ENCODE data around the gene STING1. TPM values are rescaled to one million over a fixed set of nuclear protein-coding genes. Genes with fewer than 3 reads are reported as not detected.
"Not testable (repeated sequence)": the region's sequence is repeated elsewhere in the genome, so short reads cannot be mapped to it uniquely, and the experiment has no call there.

Gene STING1
- total and polyA plus RNA-seq, 7 experiments from 2014 or later = 84.6 to 213 (median 130) TPM

DNA sequence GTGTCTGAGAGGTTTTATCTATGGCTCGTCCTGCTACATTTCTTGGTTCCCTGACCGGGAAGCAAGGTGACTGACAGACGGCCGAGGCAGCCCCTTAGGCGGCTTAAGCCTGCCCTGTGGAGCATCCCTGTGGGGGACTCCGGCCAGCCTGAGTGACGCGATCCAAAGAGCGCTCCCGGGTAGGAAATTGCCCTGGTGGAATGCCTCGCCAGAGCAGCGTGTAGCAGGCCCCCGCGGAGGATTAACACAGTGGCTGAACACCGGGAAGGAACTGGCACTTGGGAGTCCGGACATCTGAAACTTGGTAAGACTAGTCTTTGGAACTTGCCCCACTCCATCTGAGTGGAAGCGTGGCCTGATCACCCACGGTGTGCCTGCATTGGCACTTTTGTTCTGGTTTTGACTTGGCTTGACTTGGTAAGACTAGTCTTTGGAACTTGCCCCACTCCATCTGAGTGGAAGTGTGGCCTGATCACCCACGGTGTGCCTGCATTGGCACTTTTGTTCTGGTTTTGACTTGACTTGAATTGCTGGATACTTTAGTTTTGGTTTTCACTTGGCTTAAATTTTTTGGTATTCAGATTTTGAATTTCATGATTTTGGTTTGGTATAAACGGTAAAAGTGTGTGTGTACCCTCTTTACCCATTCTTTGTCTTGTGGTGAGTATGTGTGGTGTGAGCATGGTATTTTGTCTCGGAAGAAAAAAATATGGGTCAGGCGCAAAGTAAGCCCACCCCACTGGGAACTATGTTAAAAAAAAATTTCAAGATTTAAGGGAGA is 43.9 kb upstream of the STING1 start:
- H3K4me3 ChIP-seq (ENCODE audit: low read length); H3K4me1 Mint-ChIP-seq; H3K27ac Mint-ChIP-seq; DNase-seq; H3K4me1 ChIP-seq (ENCODE audit: control insufficient read depth in 2 of 2, insufficient read depth in 2 of 2, low read length in 2 of 2); CTCF ChIA-PET; ATAC-seq; H3K27me3 ChIP-seq (ENCODE audit: control insufficient read depth in 2 of 2, insufficient read depth in 2 of 2, low read length in 2 of 2); H3K36me3 ChIP-seq (ENCODE audit: control insufficient read depth in 2 of 3, insufficient read depth in 3 of 3, low read length in 3 of 3); H3K9me3 ChIP-seq (ENCODE audit: control insufficient read depth in 2 of 3, low read length in 3 of 3); H3K27me3 Mint-ChIP-seq; POLR2A ChIA-PET; intact Hi-C loops (cut with micrococcal nuclease); H3K27ac ChIP-seq (ENCODE audit: low read depth, low read length); H3K36me3 Mint-ChIP-seq; H3K4me3 Mint-ChIP-seq: not testable (repeated sequence)
- H3K9me3 Mint-ChIP-seq = peaks cover 0 to 12% (median 2%) of the 10 kb centered on the region in 11 donors

DNA sequence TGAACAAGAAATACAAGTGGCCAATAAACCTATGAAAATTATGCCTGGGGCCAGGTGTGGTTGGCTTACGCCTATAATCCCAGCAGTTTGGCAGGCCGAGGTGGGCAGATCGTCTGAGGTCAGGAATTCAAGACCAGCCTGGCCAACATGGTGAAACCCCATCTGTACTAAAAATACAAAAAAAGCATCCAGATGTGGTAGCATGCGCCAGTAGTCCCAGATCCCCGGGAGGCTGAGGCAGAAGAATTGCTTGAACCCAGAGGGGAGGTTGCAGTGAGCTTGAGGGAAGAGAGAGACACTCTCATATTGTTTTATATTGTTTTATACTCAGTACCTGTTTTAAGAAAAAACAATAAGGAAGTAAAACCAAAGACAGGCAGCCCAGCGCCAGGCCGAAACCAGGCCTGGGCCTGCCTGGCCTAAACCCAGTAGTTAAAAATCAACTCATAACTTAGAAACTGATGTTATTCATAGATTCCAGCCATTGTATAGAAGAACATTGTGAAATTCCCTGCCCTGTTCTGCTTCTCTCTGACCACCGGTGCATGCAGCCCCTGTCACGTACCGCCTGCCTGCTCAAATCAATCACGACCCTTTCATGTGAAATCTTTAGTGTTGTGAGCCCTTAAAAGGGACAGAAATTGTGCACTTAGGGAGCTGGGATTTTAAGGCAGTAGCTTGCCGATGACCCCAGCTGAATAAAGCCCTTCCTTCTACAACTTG is 43.2 kb upstream of the STING1 start:
- intact Hi-C loops (cut with micrococcal nuclease); H3K36me3 ChIP-seq (ENCODE audit: control insufficient read depth in 2 of 3, insufficient read depth in 3 of 3, low read length in 3 of 3); POLR2A ChIA-PET; H3K4me1 Mint-ChIP-seq; H3K27ac Mint-ChIP-seq; H3K36me3 Mint-ChIP-seq; H3K27ac ChIP-seq (ENCODE audit: low read depth, low read length); DNase-seq; H3K27me3 Mint-ChIP-seq; H3K4me1 ChIP-seq (ENCODE audit: control insufficient read depth in 2 of 2, insufficient read depth in 2 of 2, low read length in 2 of 2); H3K4me3 Mint-ChIP-seq; H3K9me3 Mint-ChIP-seq; CTCF ChIA-PET; ATAC-seq; H3K4me3 ChIP-seq (ENCODE audit: low read length); H3K9me3 ChIP-seq (ENCODE audit: control insufficient read depth in 2 of 3, low read length in 3 of 3); H3K27me3 ChIP-seq (ENCODE audit: control insufficient read depth in 2 of 2, insufficient read depth in 2 of 2, low read length in 2 of 2): not testable (repeated sequence)

DNA sequence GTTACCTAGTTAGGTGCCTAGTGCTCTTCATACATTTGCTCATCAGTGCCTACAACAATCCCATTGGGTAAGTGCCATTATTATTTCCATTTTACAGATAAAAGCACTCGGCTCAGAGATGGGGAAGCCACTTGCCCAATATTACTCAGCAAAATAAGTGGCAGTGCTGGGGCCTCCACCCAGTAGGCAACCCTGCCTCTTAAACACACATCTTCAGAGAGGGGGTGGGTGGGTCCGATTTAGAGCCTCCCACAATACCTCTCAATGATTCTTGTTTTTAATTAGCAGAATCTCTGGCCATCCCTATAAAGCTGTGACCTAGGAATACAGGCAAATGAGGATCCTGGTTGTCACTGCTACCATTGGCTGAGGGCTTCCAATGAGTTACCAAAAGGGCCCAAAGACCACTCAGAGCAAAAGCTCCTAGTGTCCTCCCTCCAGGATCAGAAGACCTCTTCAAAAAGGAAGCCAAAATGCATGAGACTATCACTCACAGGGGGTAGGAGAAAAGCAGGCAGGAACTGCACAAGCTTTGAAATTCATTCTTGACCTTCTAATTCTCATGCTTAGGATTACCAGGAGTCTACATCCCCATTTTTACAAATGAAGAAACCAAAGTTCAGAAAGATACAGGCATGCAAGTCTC is 42.5 kb upstream of the STING1 start:
- Mint-ChIP-seq H3K4me3 (no peak overlapping the region), H3K9me3 (no peaks in the 10 kb centered on the region), H3K4me1 (no peaks in the 10 kb centered on the region), H3K27ac (no peak overlapping the region), H3K36me3 (no peaks in the 10 kb centered on the region), H3K27me3 (no peaks in the 10 kb centered on the region)
- ChIA-PET CTCF (interaction anchor here (0.9 to 1.2 kb wide), 3 partner anchors 10 to 102 kb away, joined by 3 to 4 read pairs (median 3); partner anchors contain the start of gene UBE2D2), POLR2A (interaction anchor here (0.9 kb wide), 1 partner anchor 95 kb away, joined by 3 read pairs; no protein-coding TSS in a partner anchor)
- no peak for ATAC-seq
- intact Hi-C loops (cut with micrococcal nuclease) = no loop called here
- no peaks in the 10 kb centered on the region for H3K9me3 ChIP-seq (ENCODE audit: control insufficient read depth in 2 of 3, low read length in 3 of 3)
- no peak overlapping the region for H3K4me3 ChIP-seq (ENCODE audit: low read length)
- H3K36me3 ChIP-seq (ENCODE audit: control insufficient read depth in 2 of 3, insufficient read depth in 3 of 3, low read length in 3 of 3) = no peaks in the 10 kb centered on the region
- DNase-seq = no peak
- no peak overlapping the region for H3K27ac ChIP-seq (ENCODE audit: low read depth, low read length)
- H3K4me1 ChIP-seq (ENCODE audit: control insufficient read depth in 2 of 2, insufficient read depth in 2 of 2, low read length in 2 of 2) = no peaks in the 10 kb centered on the region
- no peaks in the 10 kb centered on the region for H3K27me3 ChIP-seq (ENCODE audit: control insufficient read depth in 2 of 2, insufficient read depth in 2 of 2, low read length in 2 of 2)

DNA sequence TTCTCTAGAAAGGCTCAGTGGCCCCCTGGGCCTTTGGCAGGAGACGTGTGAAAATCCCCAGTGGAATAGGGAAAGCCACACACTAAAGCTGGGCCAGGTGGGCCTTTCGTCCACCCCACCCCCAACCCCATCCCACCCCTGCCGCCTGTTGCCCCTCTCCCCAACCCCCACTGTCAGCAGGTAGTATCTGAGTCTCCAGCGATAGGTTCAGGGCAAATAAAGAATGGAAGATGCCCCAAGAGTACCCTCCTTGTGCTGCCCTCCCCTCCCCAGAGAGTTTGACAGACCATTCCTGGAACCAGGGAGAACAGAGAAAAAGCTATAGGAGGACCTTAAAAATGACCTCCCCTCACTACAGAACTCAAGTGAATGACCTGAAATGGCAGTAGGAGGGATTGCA is 41.9 kb upstream of the STING1 start:
- Mint-ChIP-seq H3K36me3 (no peaks in the 10 kb centered on the region), H3K4me1 (no peaks in the 10 kb centered on the region), H3K27me3 (no peaks in the 10 kb centered on the region), H3K27ac (no peak overlapping the region), H3K4me3 (no peak overlapping the region), H3K9me3 (no peaks in the 10 kb centered on the region)
- intact Hi-C loops (cut with micrococcal nuclease) = no loop called here
- Histone ChIP-seq H3K4me1 (ENCODE audit: control insufficient read depth in 2 of 2, insufficient read depth in 2 of 2, low read length in 2 of 2) (no peaks in the 10 kb centered on the region), H3K27ac (ENCODE audit: low read depth, low read length) (no peak overlapping the region), H3K27me3 (ENCODE audit: control insufficient read depth in 2 of 2, insufficient read depth in 2 of 2, low read length in 2 of 2) (no peaks in the 10 kb centered on the region), H3K36me3 (ENCODE audit: control insufficient read depth in 2 of 3, insufficient read depth in 3 of 3, low read length in 3 of 3) (no peaks in the 10 kb centered on the region), H3K4me3 (ENCODE audit: low read length) (no peak overlapping the region), H3K9me3 (ENCODE audit: control insufficient read depth in 2 of 3, low read length in 3 of 3) (no peaks in the 10 kb centered on the region)
- CTCF ChIA-PET = interaction anchor here (0.6 to 1.2 kb wide), 4 partner anchors 10 to 1608 kb away, joined by 3 to 4 read pairs (median 3); partner anchors contain the start of gene UBE2D2
- POLR2A ChIA-PET = interaction anchor here (0.9 kb wide), 1 partner anchor 95 kb away, joined by 3 read pairs; no protein-coding TSS in a partner anchor
- ATAC-seq (no peak), DNase-seq (no peak)

DNA sequence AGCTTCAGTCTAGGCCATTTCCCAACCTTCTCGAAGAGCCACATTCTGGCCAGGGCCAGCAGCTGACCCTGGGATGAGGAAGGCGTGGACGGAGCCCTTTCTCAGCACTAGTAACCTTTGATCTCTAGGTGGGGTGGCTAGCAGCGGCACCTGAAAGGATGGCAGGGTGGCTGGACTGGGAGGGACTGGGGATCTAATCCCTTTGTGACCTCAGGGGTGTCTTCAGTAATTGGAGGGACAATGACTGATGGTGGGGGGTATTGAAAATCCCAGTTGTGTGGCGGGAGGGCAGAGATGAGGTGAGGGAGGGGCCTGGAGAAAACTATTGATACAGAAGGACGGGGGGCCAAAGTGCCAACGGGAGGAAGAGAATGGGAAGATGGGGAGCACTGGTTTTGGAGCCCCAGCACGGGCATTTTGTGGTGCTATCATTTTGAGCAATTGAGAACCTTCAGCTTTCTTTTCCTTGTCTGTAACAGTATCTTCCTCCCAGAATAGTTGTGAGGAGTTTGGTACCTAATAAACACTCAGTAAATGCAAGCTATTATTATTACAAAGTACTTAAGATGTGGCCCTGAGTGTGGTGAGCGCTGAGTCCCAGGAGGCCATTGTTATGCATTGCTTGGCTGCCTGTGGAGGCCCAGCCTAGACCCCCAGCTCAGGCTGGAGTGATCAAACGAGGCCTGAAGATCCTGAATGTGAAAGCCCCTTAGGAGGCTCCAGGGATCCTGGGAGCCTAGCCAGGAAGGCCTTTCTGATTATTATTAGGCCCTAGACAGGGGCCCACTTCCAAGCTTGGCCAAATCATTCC is 41.3 kb upstream of the STING1 start:
- no peaks in the 10 kb centered on the region for H3K9me3 Mint-ChIP-seq
- intact Hi-C loops (cut with micrococcal nuclease) = no loop called here
- H3K27ac ChIP-seq (ENCODE audit: low read depth, low read length) = no peak overlapping the region
- no peaks in the 10 kb centered on the region for H3K36me3 Mint-ChIP-seq
- no peak for ATAC-seq
- no peaks in the 10 kb centered on the region for H3K4me1 ChIP-seq (ENCODE audit: control insufficient read depth in 2 of 2, insufficient read depth in 2 of 2, low read length in 2 of 2)
- ChIA-PET CTCF (interaction anchor here (0.6 to 1.2 kb wide), 4 partner anchors 38 to 1608 kb away, joined by 3 to 4 read pairs (median 4); partner anchors contain the start of gene UBE2D2), POLR2A (interaction anchor here (0.5 to 1.1 kb wide), 5 partner anchors 94 to 944 kb away, joined by 3 read pairs; no protein-coding TSS in a partner anchor)
- H3K27me3 ChIP-seq (ENCODE audit: control insufficient read depth in 2 of 2, insufficient read depth in 2 of 2, low read length in 2 of 2) = no peaks in the 10 kb centered on the region
- H3K4me1 Mint-ChIP-seq = peaks cover 0 to 3% (median 3%) of the 10 kb centered on the region in 7 donors
- no peaks in the 10 kb centered on the region for H3K27me3 Mint-ChIP-seq
- no peak for DNase-seq
- no peak overlapping the region for H3K4me3 ChIP-seq (ENCODE audit: low read length)
- no peak overlapping the region for H3K27ac Mint-ChIP-seq
- no peak overlapping the region for H3K4me3 Mint-ChIP-seq
- H3K36me3 ChIP-seq (ENCODE audit: control insufficient read depth in 2 of 3, insufficient read depth in 3 of 3, low read length in 3 of 3) = no peaks in the 10 kb centered on the region
- no peaks in the 10 kb centered on the region for H3K9me3 ChIP-seq (ENCODE audit: control insufficient read depth in 2 of 3, low read length in 3 of 3)

Measured in naive thymus-derived CD4-positive, alpha-beta T cell (primary cell).